K562 (cell line): ENCODE results near the gene KMT2C. TPM values are rescaled to one million over a fixed set of nuclear protein-coding genes. Genes with fewer than 3 reads are reported as not detected.
A peak's percentile ranks its signal among the peaks of the same experiment; 100 is the strongest.

Source experiments
- BRD4 ChIP-seq: fragments of 200-600 bp; sonication (generic); IDR thresholded peaks from 2 replicates; pipeline ENCODE4 v1.6.1; 2017; ENCODE audit warnings: inconsistent platforms
- CBX2 ChIP-seq: fragments of 200-600 bp; sonication (generic); IDR thresholded peaks from one replicate; pipeline ENCODE4 v1.6.1; 2012; ENCODE audit warnings: mild to moderate bottlenecking, low read length, inconsistent platforms; ENCODE audit not compliant: insufficient read depth, poor library complexity, severe bottlenecking
- DNMT1 ChIP-seq: fragments of 450-650 bp; IDR thresholded peaks from 2 replicates; pipeline ENCODE4 v1.6.1; 2016; ENCODE audit warnings: antibody characterized with exemption, mild to moderate bottlenecking
- EP300 ChIP-seq: IDR thresholded peaks from 2 replicates; pipeline ENCODE4 v1.6.1; 2012; ENCODE audit warnings: low read length, improper control_type of control experiment
- HDAC1 ChIP-seq, 2 experiments: fragments of 450-650 bp; IDR thresholded peaks; 2 replicates each; pipeline ENCODE4 v1.6.1; 2016 to 2017; ENCODE audit warnings: inconsistent platforms in 1 of 2, mild to moderate bottlenecking in 1 of 2, moderate library complexity in 1 of 2
- HNRNPH1 ChIP-seq: fragments of 200-400 bp; formaldehyde crosslinking; optimal IDR thresholded peaks from 2 replicates; pipeline ENCODE3; 2017; ENCODE audit warnings: low read depth, mild to moderate bottlenecking, low read length, moderate library complexity
- HNRNPL ChIP-seq: fragments of 200-400 bp; formaldehyde crosslinking; IDR thresholded peaks from 2 replicates; pipeline ENCODE4 v1.6.1; 2017; ENCODE audit warnings: low read depth, mild to moderate bottlenecking, low read length
- KLF6 ChIP-seq: fragments of 250-450 bp; sonication (Bioruptor Pico); IDR thresholded peaks from 2 replicates; pipeline ENCODE4 v1.4.0; 2020; ENCODE audit warnings: mild to moderate bottlenecking, moderate library complexity, borderline replicate concordance
- NFE2 ChIP-seq: IDR thresholded peaks from 2 replicates; pipeline ENCODE4 v1.6.1; 2014; ENCODE audit warnings: antibody characterized with exemption, low read depth
- RBBP5 ChIP-seq: fragments of 200-600 bp; sonication (generic); IDR thresholded peaks from 2 replicates; pipeline ENCODE4 v1.6.1; 2012; ENCODE audit warnings: borderline replicate concordance, mild to moderate bottlenecking, low read length, control low read depth, inconsistent platforms; ENCODE audit not compliant: insufficient read depth, poor library complexity, severe bottlenecking
- ZKSCAN1 ChIP-seq: fragments of 150-350 bp; IDR thresholded peaks from 2 replicates; pipeline ENCODE4 v1.6.1; 2016; ENCODE audit warnings: low read depth, low read length
- polyA plus RNA-seq, 8 experiments: library from polyadenylated mRNA; depleted of rRNA in 4 of 8; stranded (reverse) in 5 of 8; unstranded in 3 of 8; fragments of >200 nt; fragmentation: Nextera tagmentation in 2 of 8; fragmentation: Illumina TruSeq in 1 of 8; extraction: Ambion mirVana in 2 of 8; extraction: Trizol in 1 of 8; gene quantifications; 2 replicates each; pipeline versions ENCODE4 v1.2.1 to v1.2.3, GENCODE V29; 2011 to 2014; ENCODE audit warnings: inconsistent platforms in 1 of 8, missing spikeins in 1 of 8
- total RNA-seq, 7 experiments: library from RNA; depleted of rRNA in 6 of 7; stranded (reverse); fragments of >200 nt in 6 of 7; fragmentation: Illumina TruSeq in 2 of 7; extraction: Trizol in 2 of 7; gene quantifications; 2 replicates each; pipeline versions ENCODE4 v1.2.1 to v1.2.3, GENCODE V29; 2011 to 2021; ENCODE audit warnings: low replicate concordance in 1 of 7
- TF ChIP-seq, protein P1 (sequence below), 2 experiments: IDR thresholded peaks; 2 replicates each; pipeline ENCODE4 v1.6.1; 2011; ENCODE audit warnings: borderline replicate concordance in 1 of 2, control low read depth in 1 of 2, low read depth in 1 of 2, low read length in 1 of 2, mild to moderate bottlenecking in 1 of 2, mixed read lengths in 1 of 2, moderate library complexity in 1 of 2; ENCODE audit not compliant: insufficient read depth in 1 of 2, insufficient read length in 1 of 2, poor library complexity in 1 of 2, severe bottlenecking in 1 of 2; ENCODE audit errors: extremely low read depth in 1 of 2
- TF ChIP-seq, protein P2 (sequence below): sonication (generic); formaldehyde crosslinking; IDR thresholded peaks from 2 replicates; pipeline ENCODE4 v1.8.1; 2023; ENCODE audit warnings: mild to moderate bottlenecking, missing genetic modification reagents
- TF ChIP-seq, protein P3 (sequence below), 2 experiments: IDR thresholded peaks in 1 of 2; conservative IDR thresholded peaks in 1 of 2; 2 replicates each; pipeline ENCODE4 v1.6.1; 2016; ENCODE audit warnings: low read depth in 2 of 2, mild to moderate bottlenecking in 1 of 2, missing compliant biosample characterization in 1 of 2, missing genetic modification characterization in 1 of 2, moderate library complexity in 1 of 2
- TF ChIP-seq, protein P4 (sequence below): fragments of 250-450 bp; sonication (Bioruptor Pico); IDR thresholded peaks from 2 replicates; pipeline ENCODE4 v1.8.0; 2022; ENCODE audit warnings: inconsistent platforms, mild to moderate bottlenecking, moderate library complexity, borderline replicate concordance
- TF ChIP-seq, protein P5 (sequence below): fragments of 250-450 bp; sonication (Bioruptor Pico); IDR thresholded peaks from 2 replicates; pipeline ENCODE4 v1.5.0; 2022; ENCODE audit warnings: mild to moderate bottlenecking

KMT2C gene
- total and polyA plus RNA-seq, 9 of the 15 experiments (the other 6 are each of a cell fraction or from before 2014, with no cell fraction given): 4.9 to 67.8 (median 27.1) TPM

DNA sequence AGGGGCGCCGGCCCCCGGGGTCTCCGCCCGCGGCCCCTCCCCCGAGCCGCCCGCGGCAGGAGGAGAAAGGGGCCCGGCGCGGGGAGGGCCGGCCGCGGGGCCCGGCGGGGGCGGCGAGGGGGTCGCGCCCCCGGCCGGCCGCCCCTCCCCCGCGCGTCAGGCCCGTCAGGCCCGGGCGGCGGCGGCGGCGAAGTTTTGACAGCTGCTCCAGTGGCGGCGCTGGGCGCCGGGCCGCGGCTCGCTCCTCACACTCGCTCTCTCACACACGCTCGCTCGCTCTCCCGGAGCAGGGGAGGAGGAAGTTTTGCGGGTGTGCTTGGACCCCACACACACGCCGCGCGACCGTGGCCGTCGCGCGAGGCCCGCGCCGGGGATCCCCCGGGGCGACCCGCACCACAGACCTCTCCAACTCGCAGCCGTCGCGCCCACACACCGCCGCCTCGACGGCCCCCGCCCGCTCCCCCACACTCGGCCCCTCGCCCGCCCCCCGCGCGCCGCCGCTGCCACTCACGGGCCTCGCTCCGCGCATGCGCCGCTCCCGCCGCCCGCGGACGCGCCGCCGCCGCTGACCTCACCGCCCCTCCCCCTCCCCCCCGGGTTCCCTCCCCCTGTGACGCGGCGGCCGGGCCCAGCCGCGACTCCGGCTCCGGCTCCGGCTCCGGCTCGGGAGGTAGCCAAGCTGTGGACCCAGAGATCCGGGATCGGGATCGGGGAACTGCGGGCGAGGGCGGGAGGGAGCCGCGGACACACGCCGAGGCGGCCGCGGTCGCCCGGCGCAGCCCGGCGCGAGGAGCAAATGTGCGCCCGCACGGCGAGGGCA, 518 bp upstream of the KMT2C start (continued):
- TF ChIP-seq, protein P1, sequence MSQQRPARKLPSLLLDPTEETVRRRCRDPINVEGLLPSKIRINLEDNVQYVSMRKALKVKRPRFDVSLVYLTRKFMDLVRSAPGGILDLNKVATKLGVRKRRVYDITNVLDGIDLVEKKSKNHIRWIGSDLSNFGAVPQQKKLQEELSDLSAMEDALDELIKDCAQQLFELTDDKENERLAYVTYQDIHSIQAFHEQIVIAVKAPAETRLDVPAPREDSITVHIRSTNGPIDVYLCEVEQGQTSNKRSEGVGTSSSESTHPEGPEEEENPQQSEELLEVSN (IDR thresholded peaks at IDR 0.05; ENCODE audit: borderline replicate concordance in 1 of 2, extremely low read depth in 1 of 2, insufficient read depth in 1 of 2, insufficient read length in 1 of 2, low read depth in 1 of 2, low read length in 1 of 2, poor library complexity in 1 of 2, severe bottlenecking in 1 of 2): peak; percentile 96 to 99
- TF ChIP-seq, protein P2, sequence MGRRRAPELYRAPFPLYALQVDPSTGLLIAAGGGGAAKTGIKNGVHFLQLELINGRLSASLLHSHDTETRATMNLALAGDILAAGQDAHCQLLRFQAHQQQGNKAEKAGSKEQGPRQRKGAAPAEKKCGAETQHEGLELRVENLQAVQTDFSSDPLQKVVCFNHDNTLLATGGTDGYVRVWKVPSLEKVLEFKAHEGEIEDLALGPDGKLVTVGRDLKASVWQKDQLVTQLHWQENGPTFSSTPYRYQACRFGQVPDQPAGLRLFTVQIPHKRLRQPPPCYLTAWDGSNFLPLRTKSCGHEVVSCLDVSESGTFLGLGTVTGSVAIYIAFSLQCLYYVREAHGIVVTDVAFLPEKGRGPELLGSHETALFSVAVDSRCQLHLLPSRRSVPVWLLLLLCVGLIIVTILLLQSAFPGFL: no peak
- TF ChIP-seq ZKSCAN1 (peak; percentile 63; the same call in 1 of the 2 replicates), HNRNPH1 (no peak), HDAC1 (IDR thresholded peaks at IDR 0.05) (peak in 1 of 2 experiments; percentile 4; a peak in 1 of 4 replicates), EP300 (peak; percentile 59), DNMT1 (no peak), BRD4 (0 out of 2 replicates have a peak, but pooled peaks have one; percentile 80), HNRNPL (0 out of 2 replicates have a peak, but pooled peaks have one; percentile 9), KLF6 (no peak; the same call in 1 of the 2 replicates), NFE2 (peak; percentile 50), RBBP5 (peak; percentile 86), CBX2 (no peak)
- TF ChIP-seq, protein P3, sequence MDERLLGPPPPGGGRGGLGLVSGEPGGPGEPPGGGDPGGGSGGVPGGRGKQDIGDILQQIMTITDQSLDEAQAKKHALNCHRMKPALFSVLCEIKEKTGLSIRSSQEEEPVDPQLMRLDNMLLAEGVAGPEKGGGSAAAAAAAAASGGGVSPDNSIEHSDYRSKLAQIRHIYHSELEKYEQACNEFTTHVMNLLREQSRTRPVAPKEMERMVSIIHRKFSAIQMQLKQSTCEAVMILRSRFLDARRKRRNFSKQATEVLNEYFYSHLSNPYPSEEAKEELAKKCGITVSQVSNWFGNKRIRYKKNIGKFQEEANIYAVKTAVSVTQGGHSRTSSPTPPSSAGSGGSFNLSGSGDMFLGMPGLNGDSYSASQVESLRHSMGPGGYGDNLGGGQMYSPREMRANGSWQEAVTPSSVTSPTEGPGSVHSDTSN (CRISPR knock-in tag; IDR thresholded peaks at IDR 0.05; ENCODE audit: low read depth): no peak
- TF ChIP-seq, protein P3 (tag; conservative IDR thresholded peaks at IDR 0.05; ENCODE audit: low read depth): no peak
- TF ChIP-seq, protein P4, sequence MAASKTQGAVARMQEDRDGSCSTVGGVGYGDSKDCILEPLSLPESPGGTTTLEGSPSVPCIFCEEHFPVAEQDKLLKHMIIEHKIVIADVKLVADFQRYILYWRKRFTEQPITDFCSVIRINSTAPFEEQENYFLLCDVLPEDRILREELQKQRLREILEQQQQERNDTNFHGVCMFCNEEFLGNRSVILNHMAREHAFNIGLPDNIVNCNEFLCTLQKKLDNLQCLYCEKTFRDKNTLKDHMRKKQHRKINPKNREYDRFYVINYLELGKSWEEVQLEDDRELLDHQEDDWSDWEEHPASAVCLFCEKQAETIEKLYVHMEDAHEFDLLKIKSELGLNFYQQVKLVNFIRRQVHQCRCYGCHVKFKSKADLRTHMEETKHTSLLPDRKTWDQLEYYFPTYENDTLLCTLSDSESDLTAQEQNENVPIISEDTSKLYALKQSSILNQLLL: no peak
- TF ChIP-seq, protein P5, sequence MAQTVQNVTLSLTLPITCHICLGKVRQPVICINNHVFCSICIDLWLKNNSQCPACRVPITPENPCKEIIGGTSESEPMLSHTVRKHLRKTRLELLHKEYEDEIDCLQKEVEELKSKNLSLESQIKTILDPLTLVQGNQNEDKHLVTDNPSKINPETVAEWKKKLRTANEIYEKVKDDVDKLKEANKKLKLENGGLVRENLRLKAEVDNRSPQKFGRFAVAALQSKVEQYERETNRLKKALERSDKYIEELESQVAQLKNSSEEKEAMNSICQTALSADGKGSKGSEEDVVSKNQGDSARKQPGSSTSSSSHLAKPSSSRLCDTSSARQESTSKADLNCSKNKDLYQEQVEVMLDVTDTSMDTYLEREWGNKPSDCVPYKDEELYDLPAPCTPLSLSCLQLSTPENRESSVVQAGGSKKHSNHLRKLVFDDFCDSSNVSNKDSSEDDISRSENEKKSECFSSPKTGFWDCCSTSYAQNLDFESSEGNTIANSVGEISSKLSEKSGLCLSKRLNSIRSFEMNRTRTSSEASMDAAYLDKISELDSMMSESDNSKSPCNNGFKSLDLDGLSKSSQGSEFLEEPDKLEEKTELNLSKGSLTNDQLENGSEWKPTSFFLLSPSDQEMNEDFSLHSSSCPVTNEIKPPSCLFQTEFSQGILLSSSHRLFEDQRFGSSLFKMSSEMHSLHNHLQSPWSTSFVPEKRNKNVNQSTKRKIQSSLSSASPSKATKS (CRISPR knock-in tag): no peak
